Measurements from ENCODE around the gene ANKRD16.
"Not testable (repeated sequence)": the region's sequence is repeated elsewhere in the genome, so short reads cannot be mapped to it uniquely, and the experiment has no call there.

Gene ANKRD16

GRCh38 chr10:5889624-5890451 lies at the start of gene ANKRD16, which contains the start of gene FBH1:
ANKRD16 (minus strand) TSS chr10:5889893; CDS start chr10:5889354, 539 bp downstream.
FBH1 (plus strand) TSS chr10:5890243; CDS start chr10:5890346, 103 bp downstream.
- peak; percentile 99 for DNase-seq

GRCh38 chr10:5938291-5938690 lies 48.6 kb upstream of the ANKRD16 start:
- no peak for DNase-seq

- DNase-seq = no peak
Observed at GRCh38 chr10:5937016-5937415, 47.3 kb upstream of the ANKRD16 start.

- no peak for DNase-seq
Observed at GRCh38 chr10:5935628-5936027, 45.9 kb upstream of the ANKRD16 start.

GRCh38 chr10:5933909-5934546 lies 44.3 kb upstream of the ANKRD16 start:
- no peak for DNase-seq

- no peak for DNase-seq
Observed at GRCh38 chr10:5932345-5932744, 42.7 kb upstream of the ANKRD16 start.

- DNase-seq = no peak
Observed at GRCh38 chr10:5930272-5930671, 40.6 kb upstream of the ANKRD16 start.

GRCh38 chr10:5929442-5929841 lies 39.7 kb upstream of the ANKRD16 start:
- DNase-seq = no peak

DNA sequence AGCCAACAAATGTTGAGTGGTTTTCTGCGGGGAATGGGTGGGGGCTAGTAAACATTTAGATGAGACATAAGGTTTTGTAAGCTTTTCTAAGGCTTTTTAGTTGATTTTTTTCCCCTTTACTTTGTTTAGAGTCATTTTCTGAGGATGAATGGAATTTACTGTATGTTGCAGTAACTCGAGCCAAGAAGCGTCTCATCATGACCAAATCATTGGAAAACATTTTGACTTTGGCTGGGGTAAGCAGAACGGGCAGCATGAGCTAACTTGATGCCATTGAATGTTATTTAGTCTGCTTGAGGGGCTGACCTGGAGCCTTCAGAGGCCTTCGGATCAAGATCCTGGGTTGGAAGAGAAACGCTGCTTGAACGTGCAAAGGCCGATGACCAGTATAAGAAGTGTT lies 37.6 kb upstream of the ANKRD16 start:
- DNase-seq = no peak

GRCh38 chr10:5924889-5925288 lies 35.2 kb upstream of the ANKRD16 start:
- no peak for DNase-seq

- DNase-seq = no peak
Observed at GRCh38 chr10:5921746-5922145, 32.1 kb upstream of the ANKRD16 start.

DNA sequence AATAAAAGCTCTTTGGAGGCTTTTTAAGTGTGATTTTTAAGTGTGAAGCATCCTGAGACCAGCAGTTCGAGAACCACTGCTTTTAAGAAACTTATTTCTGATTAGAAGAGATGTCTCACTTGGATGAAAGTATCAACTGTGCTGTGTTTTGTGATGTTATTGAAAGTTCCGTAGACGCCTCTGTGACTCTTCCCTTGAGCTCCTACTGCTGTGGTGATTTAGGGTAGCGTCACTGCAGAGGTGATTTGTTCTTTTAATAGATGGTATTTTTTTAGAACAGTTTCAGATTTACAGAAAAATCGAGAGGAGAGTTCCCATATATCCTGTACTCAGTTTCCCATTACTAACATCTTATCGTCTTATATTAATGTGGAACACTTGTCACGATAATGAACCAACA lies 29.9 kb upstream of the ANKRD16 start:
- DNase-seq = no peak

GRCh38 chr10:5918763-5919162 lies 29.1 kb upstream of the ANKRD16 start:
- DNase-seq = no peak

DNA sequence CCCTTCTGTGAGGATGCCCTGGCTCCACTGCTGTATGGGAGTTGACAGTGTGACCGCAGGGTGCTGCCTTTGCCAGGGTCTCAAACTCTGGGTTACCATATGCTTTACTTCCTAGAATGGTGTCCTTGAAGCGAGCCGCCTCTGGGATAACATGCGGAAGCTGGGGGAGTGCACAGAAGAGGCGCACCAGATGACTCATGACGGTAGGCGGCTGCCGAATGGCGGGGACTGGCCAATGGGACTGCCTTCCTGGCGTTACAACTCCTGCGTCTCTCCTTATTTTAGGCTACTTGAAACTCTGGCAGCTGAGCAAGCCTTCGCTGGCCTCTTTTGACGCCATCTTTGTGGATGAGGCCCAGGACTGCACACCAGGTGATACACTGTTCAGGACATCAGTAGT lies 27.6 kb upstream of the ANKRD16 start:
- no peak for DNase-seq

DNA sequence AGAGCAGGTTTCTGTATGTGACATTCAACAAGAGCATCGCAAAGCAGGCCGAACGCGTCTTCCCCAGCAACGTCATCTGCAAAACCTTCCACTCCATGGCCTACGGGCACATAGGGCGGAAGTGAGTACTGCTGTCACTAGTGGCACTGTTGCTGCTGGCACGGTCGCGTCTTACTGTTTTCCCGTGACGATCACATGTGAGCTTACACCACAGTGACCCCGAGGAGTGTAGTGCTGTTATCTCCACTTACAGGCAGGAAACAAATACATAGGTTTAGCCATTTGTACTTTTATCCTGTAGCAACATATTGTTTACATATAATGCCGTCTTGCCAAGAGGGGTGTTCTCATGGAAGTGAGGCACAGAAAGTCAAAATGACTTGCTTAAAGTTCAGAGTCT lies 25.8 kb upstream of the ANKRD16 start:
- no peak for DNase-seq

DNA sequence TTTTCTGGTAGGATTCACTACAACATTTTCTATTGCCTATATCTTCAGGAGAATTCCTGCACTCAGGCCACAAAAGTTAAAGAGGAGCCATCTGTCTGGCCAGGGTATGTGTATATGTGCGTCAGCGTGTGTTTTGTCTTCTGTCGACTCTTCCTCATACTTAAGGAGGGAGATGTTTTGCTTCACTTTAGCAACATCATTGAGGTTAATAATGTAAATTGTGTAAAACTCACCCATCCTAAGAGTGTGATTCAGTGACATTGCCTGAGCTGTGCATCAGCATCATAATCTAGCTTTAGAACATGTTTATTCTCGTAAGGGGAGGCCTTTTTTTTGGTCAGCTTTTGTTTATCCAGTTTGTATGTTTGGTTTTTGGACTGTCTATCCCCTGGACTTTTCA lies 24.0 kb upstream of the ANKRD16 start:
- DNase-seq = no peak

GRCh38 chr10:5911670-5912069 lies 22.0 kb upstream of the ANKRD16 start:
- DNase-seq = no peak

DNA sequence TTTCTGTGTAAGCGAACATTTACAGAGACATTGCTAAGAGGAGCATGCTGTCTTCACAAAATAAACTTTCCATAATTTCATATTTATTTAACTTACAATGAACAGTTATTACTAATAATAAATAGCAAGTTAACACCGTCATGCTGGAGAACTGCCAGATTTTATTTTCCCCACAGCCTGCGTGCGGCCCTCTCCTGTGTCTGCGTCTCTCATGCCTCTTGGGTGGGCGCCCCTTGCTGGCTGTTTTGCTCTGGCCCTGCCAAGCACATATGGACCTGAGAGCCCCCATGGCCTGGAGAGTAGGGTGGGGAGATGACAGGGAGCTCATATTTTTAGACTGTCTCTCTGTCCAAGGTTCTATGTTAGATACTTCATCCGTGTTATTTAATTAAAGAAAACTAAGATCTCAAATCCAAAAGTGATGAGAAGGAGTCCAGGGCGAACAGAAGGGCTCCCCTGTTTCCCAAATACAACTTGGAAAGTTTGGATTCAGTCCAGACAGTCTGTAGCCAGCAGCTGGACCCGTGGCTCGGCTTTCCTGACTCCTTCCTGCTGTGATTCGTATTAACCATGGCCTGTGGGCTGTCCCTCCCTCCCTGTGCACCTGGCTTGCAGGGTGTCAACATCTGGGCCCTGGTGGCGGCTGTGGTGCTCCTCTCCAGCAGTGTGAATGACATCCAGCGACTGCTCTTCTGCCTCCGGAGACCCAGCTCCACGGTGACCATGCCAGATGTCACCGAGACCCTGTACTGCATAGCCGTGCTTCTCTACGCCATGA lies 20.8 kb upstream of the ANKRD16 start:
- no peak for DNase-seq

GRCh38 chr10:5908676-5909075 lies 19.0 kb upstream of the ANKRD16 start:
- not testable (repeated sequence) for DNase-seq

GRCh38 chr10:5906651-5907050 lies 17.0 kb upstream of the ANKRD16 start:
- DNase-seq = no peak

DNA sequence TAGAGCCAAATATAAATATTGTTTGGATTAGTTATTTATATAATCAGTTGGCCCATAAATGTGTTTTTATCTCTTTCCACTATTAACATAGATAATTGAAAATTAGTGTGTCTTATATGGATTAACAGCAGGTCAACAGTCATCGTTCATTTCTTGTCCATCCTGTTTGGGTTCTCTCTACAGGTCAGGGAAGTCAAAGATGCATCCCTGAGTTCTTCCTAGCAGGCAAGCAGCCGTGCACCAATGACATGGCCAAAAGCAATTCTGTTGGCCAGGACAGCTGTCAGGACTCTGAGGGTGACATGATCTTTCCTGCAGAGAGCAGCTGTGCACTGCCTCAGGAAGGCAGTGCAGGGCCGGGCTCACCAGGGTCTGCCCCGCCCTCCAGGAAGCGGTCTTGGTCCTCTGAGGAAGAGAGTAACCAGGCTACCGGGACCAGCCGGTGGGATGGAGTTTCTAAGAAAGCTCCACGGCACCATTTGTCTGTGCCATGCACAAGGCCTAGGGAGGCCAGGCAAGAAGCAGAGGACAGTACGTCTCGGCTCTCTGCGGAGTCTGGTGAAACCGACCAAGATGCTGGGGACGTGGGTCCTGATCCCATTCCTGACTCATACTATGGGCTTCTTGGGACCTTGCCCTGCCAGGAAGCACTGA lies 16.3 kb upstream of the ANKRD16 start:
- DNase-seq = no peak

DNA sequence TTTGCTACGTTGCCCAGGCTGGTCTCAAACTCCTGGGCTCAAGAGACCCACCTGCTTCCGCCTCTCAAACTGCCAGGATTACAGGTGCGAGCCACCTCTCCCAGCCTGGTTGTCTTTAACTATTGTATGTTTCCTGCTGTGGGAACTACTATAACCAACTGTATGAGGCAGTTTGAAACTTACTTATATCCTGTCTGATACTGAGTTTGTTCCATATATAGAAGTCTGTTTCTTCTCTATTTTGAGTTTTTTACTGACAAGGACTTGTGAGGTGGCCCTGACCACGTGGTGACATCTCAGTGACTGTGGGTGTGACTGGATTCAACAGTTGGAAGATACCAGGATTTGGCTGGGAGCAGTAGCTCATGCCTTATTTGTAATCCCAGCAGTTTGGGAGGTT lies 14.5 kb upstream of the ANKRD16 start:
- DNase-seq = no peak

DNA sequence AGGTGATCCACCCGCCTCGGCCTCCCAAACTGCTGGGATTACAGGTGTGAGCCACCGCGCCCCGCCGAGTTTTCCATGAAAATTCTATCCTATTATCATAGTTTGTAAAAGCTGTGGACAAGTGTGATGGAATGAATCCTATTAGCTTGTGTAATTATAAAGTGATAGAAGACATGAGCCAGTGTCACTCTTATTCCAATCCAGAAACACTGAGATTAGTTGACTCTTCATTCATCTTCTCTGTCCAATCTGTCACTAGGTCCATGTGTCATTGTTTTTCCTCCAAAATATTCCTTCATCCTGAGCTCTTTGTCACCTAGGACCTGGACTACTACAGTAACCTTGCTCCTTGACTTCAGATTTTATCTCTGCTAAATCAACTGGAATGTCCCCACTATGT lies 13.9 kb upstream of the ANKRD16 start:
- DNase-seq = no peak
